ENCODE data around the gene PFKP.

The PFKP gene

GRCh38 chr10:3167611-3168330 is 100.4 kb downstream of the PFKP start:
- no peaks in the 10 kb centered on the region for H3K4me1 ChIP-seq (ENCODE audit: control insufficient read depth, insufficient read depth, low read length)
- no peak overlapping the region for H3K4me3 ChIP-seq (ENCODE audit: low read depth, low read length)
- H3K36me3 ChIP-seq (ENCODE audit: control insufficient read depth in 2 of 2, insufficient read depth in 1 of 2, low read length in 2 of 2), result peaks cover 13 to 71% of the 10 kb centered on the region in 2 experiments
- ChIA-PET CTCF (interaction anchor here (0.7 kb wide), 1 partner anchor 1634 kb away, joined by 3 read pairs; no protein-coding TSS in a partner anchor), POLR2A (no interaction called here)
- TF ChIP-seq, protein P1, sequence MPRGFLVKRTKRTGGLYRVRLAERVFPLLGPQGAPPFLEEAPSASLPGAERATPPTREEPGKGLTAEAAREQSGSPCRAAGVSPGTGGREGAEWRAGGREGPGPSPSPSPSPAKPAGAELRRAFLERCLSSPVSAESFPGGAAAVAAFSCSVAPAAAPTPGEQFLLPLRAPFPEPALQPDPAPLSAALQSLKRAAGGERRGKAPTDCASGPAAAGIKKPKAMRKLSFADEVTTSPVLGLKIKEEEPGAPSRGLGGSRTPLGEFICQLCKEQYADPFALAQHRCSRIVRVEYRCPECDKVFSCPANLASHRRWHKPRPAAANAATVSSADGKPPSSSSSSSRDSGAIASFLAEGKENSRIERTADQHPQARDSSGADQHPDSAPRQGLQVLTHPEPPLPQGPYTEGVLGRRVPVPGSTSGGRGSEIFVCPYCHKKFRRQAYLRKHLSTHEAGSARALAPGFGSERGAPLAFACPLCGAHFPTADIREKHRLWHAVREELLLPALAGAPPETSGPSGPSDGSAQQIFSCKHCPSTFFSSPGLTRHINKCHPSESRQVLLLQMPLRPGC (tag by site-specific recombination; IDR thresholded peaks at IDR 0.05), result no peak
- TF ChIP-seq ZNF654 (tag by site-specific recombination; IDR thresholded peaks at IDR 0.05; ENCODE audit: low read depth) (no peak), SP3 (tag by site-specific recombination; IDR thresholded peaks at IDR 0.05) (no peak), TRIM28 (IDR thresholded peaks at IDR 0.05; ENCODE audit: borderline replicate concordance, low read length) (no peak), ZNF600 (tag by site-specific recombination; IDR thresholded peaks at IDR 0.05) (no peak), GLI2 (tag by site-specific recombination; IDR thresholded peaks at IDR 0.05; ENCODE audit: borderline replicate concordance, low read depth) (no peak), KLF9 (tag by site-specific recombination; IDR thresholded peaks at IDR 0.05; ENCODE audit: low read depth) (no peak), ZNF610 (tag by site-specific recombination; IDR thresholded peaks at IDR 0.05; ENCODE audit: borderline replicate concordance) (no peak), ZNF112 (tag by site-specific recombination; IDR thresholded peaks at IDR 0.05) (no peak), ZNF624 (tag by site-specific recombination; IDR thresholded peaks at IDR 0.05) (no peak)
- TF ChIP-seq, protein P2, sequence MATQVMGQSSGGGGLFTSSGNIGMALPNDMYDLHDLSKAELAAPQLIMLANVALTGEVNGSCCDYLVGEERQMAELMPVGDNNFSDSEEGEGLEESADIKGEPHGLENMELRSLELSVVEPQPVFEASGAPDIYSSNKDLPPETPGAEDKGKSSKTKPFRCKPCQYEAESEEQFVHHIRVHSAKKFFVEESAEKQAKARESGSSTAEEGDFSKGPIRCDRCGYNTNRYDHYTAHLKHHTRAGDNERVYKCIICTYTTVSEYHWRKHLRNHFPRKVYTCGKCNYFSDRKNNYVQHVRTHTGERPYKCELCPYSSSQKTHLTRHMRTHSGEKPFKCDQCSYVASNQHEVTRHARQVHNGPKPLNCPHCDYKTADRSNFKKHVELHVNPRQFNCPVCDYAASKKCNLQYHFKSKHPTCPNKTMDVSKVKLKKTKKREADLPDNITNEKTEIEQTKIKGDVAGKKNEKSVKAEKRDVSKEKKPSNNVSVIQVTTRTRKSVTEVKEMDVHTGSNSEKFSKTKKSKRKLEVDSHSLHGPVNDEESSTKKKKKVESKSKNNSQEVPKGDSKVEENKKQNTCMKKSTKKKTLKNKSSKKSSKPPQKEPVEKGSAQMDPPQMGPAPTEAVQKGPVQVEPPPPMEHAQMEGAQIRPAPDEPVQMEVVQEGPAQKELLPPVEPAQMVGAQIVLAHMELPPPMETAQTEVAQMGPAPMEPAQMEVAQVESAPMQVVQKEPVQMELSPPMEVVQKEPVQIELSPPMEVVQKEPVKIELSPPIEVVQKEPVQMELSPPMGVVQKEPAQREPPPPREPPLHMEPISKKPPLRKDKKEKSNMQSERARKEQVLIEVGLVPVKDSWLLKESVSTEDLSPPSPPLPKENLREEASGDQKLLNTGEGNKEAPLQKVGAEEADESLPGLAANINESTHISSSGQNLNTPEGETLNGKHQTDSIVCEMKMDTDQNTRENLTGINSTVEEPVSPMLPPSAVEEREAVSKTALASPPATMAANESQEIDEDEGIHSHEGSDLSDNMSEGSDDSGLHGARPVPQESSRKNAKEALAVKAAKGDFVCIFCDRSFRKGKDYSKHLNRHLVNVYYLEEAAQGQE (tag by site-specific recombination; IDR thresholded peaks at IDR 0.05), result no peak
- TF ChIP-seq, protein P3, sequence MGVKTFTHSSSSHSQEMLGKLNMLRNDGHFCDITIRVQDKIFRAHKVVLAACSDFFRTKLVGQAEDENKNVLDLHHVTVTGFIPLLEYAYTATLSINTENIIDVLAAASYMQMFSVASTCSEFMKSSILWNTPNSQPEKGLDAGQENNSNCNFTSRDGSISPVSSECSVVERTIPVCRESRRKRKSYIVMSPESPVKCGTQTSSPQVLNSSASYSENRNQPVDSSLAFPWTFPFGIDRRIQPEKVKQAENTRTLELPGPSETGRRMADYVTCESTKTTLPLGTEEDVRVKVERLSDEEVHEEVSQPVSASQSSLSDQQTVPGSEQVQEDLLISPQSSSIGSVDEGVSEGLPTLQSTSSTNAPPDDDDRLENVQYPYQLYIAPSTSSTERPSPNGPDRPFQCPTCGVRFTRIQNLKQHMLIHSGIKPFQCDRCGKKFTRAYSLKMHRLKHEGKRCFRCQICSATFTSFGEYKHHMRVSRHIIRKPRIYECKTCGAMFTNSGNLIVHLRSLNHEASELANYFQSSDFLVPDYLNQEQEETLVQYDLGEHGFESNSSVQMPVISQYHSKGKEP (tag by site-specific recombination; IDR thresholded peaks at IDR 0.05), result no peak
- TF ChIP-seq, protein P4, sequence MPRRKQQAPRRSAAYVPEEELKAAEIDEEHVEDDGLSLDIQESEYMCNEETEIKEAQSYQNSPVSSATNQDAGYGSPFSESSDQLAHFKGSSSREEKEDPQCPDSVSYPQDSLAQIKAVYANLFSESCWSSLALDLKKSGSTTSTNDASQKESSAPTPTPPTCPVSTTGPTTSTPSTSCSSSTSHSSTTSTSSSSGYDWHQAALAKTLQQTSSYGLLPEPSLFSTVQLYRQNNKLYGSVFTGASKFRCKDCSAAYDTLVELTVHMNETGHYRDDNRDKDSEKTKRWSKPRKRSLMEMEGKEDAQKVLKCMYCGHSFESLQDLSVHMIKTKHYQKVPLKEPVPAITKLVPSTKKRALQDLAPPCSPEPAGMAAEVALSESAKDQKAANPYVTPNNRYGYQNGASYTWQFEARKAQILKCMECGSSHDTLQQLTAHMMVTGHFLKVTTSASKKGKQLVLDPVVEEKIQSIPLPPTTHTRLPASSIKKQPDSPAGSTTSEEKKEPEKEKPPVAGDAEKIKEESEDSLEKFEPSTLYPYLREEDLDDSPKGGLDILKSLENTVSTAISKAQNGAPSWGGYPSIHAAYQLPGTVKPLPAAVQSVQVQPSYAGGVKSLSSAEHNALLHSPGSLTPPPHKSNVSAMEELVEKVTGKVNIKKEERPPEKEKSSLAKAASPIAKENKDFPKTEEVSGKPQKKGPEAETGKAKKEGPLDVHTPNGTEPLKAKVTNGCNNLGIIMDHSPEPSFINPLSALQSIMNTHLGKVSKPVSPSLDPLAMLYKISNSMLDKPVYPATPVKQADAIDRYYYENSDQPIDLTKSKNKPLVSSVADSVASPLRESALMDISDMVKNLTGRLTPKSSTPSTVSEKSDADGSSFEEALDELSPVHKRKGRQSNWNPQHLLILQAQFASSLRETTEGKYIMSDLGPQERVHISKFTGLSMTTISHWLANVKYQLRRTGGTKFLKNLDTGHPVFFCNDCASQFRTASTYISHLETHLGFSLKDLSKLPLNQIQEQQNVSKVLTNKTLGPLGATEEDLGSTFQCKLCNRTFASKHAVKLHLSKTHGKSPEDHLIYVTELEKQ (tag by site-specific recombination; IDR thresholded peaks at IDR 0.05; ENCODE audit: borderline replicate concordance), result no peak
- no peak overlapping the region for H3K27ac ChIP-seq (ENCODE audit: extremely low read depth, low read depth, low read length)
- no peaks in the 10 kb centered on the region for H3K9me3 ChIP-seq (ENCODE audit: control insufficient read depth, insufficient read depth, low read depth, low read length)

- ChIA-PET POLR2A (no interaction called here), CTCF (no interaction called here)
- no peaks in the 10 kb centered on the region for H3K9me3 ChIP-seq (ENCODE audit: control insufficient read depth, insufficient read depth, low read depth, low read length)
- no peaks in the 10 kb centered on the region for H3K4me1 ChIP-seq (ENCODE audit: control insufficient read depth, insufficient read depth, low read length)
- H3K36me3 ChIP-seq (ENCODE audit: control insufficient read depth in 2 of 2, insufficient read depth in 1 of 2, low read length in 2 of 2), result peaks cover 13 to 57% of the 10 kb centered on the region in 2 experiments
- no peak overlapping the region for H3K4me3 ChIP-seq (ENCODE audit: low read depth, low read length)
- no peak overlapping the region for H3K27ac ChIP-seq (ENCODE audit: extremely low read depth, low read depth, low read length)
- TF ChIP-seq ZNF202 (tag by site-specific recombination; IDR thresholded peaks at IDR 0.05; ENCODE audit: borderline replicate concordance), result no peak
- no peak for TF ChIP-seq ZNF335 (tag by site-specific recombination; conservative IDR thresholded peaks at IDR 0.05)
- no peak for TF ChIP-seq ZNF654 (tag by site-specific recombination; IDR thresholded peaks at IDR 0.05; ENCODE audit: low read depth)
- no peak for TF ChIP-seq ZNF10 (tag by site-specific recombination; IDR thresholded peaks at IDR 0.05)
- no peak for TF ChIP-seq ZNF677 (tag by site-specific recombination; IDR thresholded peaks at IDR 0.05)
- TF ChIP-seq ZNF645 (tag by site-specific recombination; IDR thresholded peaks at IDR 0.05), result no peak
- no peak for TF ChIP-seq KLF10 (tag by site-specific recombination; IDR thresholded peaks at IDR 0.05)
- no peak for TF ChIP-seq ZIC2 (tag by site-specific recombination; IDR thresholded peaks at IDR 0.05)
- TF ChIP-seq GLIS2 (tag by site-specific recombination; IDR thresholded peaks at IDR 0.05), result no peak
- TF ChIP-seq ZFP3 (tag by site-specific recombination; IDR thresholded peaks at IDR 0.05; ENCODE audit: low read depth), result no peak
- TF ChIP-seq ZNF138 (tag by site-specific recombination; IDR thresholded peaks at IDR 0.05; ENCODE audit: borderline replicate concordance), result no peak
- no peak for TF ChIP-seq ZNF530 (tag by site-specific recombination; IDR thresholded peaks at IDR 0.05; ENCODE audit: low read depth)
Observed at GRCh38 chr10:3169271-3169670, 101.9 kb downstream of the PFKP start.

All from HEK293 (cell line).